GM12891 (cell line): ENCODE data around the gene CALML3.

ENCODE experiments used
- PAX5 ChIP-seq: IDR thresholded peaks from 2 replicates; pipeline ENCODE4 v1.6.1; 2011; ENCODE audit warnings: low read length, moderate library complexity, mild to moderate bottlenecking; ENCODE audit not compliant: insufficient read depth, severe bottlenecking
- POLR2A ChIP-seq: IDR thresholded peaks from 2 replicates; pipeline ENCODE4 v1.6.1; 2011; ENCODE audit warnings: low read depth, low read length, control low read depth
- POLR2AphosphoS5 ChIP-seq: IDR thresholded peaks from 2 replicates; pipeline ENCODE4 v1.6.1; 2011; ENCODE audit warnings: low read depth, low read length, control low read depth
- POU2F2 ChIP-seq: IDR thresholded peaks from 2 replicates; pipeline ENCODE4 v1.6.1; 2011; ENCODE audit warnings: low read depth, mild to moderate bottlenecking, control low read depth, low read length, moderate library complexity
- SPI1 ChIP-seq: IDR thresholded peaks from 2 replicates; pipeline ENCODE4 v1.6.1; 2011; ENCODE audit warnings: low read depth, low read length, control low read depth
- TAF1 ChIP-seq: IDR thresholded peaks from 2 replicates; pipeline ENCODE4 v1.6.1; 2011; ENCODE audit warnings: low read depth, low read length, control low read depth

DNA sequence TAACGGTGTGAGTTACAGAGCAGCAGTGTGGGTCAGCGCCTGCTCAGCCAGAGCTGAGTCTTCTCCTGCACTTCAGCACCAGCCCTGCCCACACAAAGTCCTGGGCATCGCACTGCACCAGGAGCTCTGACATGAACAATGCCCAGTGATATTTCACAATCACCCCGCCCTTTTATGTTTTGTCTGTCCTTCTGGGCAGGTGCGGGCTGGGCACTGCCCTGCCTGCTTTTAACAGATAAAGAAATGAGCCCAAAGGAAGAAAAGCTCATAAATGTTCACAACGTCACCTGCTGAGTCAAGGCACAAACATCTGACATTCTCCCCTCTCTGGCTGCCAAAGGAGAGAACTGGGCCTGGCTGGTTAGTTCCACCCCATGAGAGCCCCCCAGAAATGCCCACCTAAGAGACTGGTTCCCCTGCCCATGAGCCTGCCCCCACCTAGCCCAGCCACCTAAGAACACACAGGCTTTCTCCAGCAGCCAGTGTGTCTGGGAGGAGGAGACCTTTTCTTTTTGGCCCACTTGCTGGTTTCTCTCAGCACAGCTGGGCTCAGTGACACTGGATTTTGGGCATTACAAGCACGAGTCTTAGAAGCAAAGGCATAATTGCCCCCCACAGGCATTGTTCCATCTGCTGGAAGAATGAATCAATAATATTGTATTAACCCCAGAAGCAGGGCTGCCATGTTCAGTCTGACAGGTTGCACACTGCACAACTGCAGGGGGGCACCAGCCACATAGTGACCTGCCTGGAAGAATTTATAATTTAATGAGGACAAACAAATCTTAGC lies 22.3 kb downstream of the CALML3 start:
- TF ChIP-seq POLR2A, result no peak
- no peak for TF ChIP-seq POLR2AphosphoS5
- TF ChIP-seq TAF1, result no peak
- no peak for TF ChIP-seq SPI1
- no peak for TF ChIP-seq PAX5
- no peak for TF ChIP-seq POU2F2
